B cell (primary cell): ENCODE data around the gene OR10G3. TPM values are rescaled to one million over a fixed set of nuclear protein-coding genes. Genes with fewer than 3 reads are reported as not detected.

ENCODE experiments used
- ATAC-seq: fragments of 200-7000 bp; cut with Tn5 transposase; one replicate; pipeline ENCODE4 v1.10.0; 2021; ENCODE audit warnings: low read depth, mild to moderate bottlenecking, moderate number of reproducible peaks, moderate library complexity
- CTCF ChIA-PET: fragments of 350-600 bp; sonication (Branson Sonifier 250); formaldehyde crosslinking; loops from one replicate; lab custom pipeline; 2021; ENCODE audit warnings: antibody characterized with exemption, inconsistent platforms; lab: Charles Lee
- POLR2A ChIA-PET: fragments of 350-600 bp; sonication (Branson Sonifier 250); formaldehyde crosslinking; loops from one replicate; lab custom pipeline; 2021; ENCODE audit warnings: antibody characterized with exemption; lab: Charles Lee
- DNase-seq: peaks from one replicate; pipeline ENCODE4 v3.0.0; 2013
- H2AFZ ChIP-seq: 2 replicates; pipeline ENCODE4 v1.6.1; 2012; ENCODE audit warnings: mild to moderate bottlenecking, low read depth, low read length; ENCODE audit not compliant: insufficient read depth, poor library complexity, severe bottlenecking
- H3K27ac ChIP-seq, 2 donors: 1 replicate in 1 of 2; 2 replicates in 1 of 2; pipeline ENCODE4 v1.5.1; 2012 to 2013; ENCODE audit warnings: low read length in 2 of 2, mild to moderate bottlenecking in 2 of 2, moderate library complexity in 1 of 2
- H3K27me3 ChIP-seq, 4 experiments: fragments of 200-600 bp in 1 of 4; sonication (generic) in 1 of 4; replicated peaks in 1 of 4; 1 replicate in 2 of 4; 2 replicates in 2 of 4; pipeline versions ENCODE4 v1.6.1 to v1.7.0; 2013 to 2016; ENCODE audit warnings: low read length in 3 of 4, mild to moderate bottlenecking in 2 of 4, mixed read lengths in 1 of 4, moderate library complexity in 1 of 4; ENCODE audit not compliant: insufficient read depth in 4 of 4, control insufficient read depth in 3 of 4; ENCODE audit errors: control extremely low read depth in 1 of 4
- H3K36me3 ChIP-seq, 2 experiments: replicated peaks in 1 of 2; 1 replicate in 1 of 2; 2 replicates in 1 of 2; pipeline versions ENCODE4 v1.6.1 to v1.7.1; 2013; ENCODE audit warnings: low read length in 1 of 2; ENCODE audit not compliant: insufficient read depth in 2 of 2, control insufficient read depth in 1 of 2; ENCODE audit errors: control extremely low read depth in 1 of 2, extremely low read depth in 1 of 2
- H3K4me1 ChIP-seq, 2 donors: fragments of 200-600 bp in 1 of 2; sonication (generic) in 1 of 2; 1 replicate in 1 of 2; 2 replicates in 1 of 2; pipeline versions ENCODE4 v1.5.1 to v1.6.1; 2013 to 2017; ENCODE audit warnings: low read length in 2 of 2; ENCODE audit not compliant: control insufficient read depth in 2 of 2, insufficient read depth in 2 of 2
- H3K4me2 ChIP-seq: replicated peaks from 2 replicates; pipeline ENCODE3; 2012; ENCODE audit warnings: mild to moderate bottlenecking, low read depth, low read length; ENCODE audit not compliant: poor library complexity, severe bottlenecking
- H3K4me3 ChIP-seq, 5 experiments: fragments of 200-600 bp in 1 of 5; sonication (generic) in 1 of 5; 1 replicate in 3 of 5; 2 replicates in 2 of 5; pipeline versions ENCODE4 v1.5.1 to v1.7.0; 2011 to 2016; ENCODE audit warnings: low read length in 4 of 5, mild to moderate bottlenecking in 4 of 5, low read depth in 2 of 5, control low read depth in 1 of 5, moderate library complexity in 1 of 5; ENCODE audit not compliant: insufficient read depth in 1 of 5; ENCODE audit errors: control extremely low read depth in 1 of 5, extremely low read depth in 1 of 5
- H3K79me2 ChIP-seq: fragments of 200-600 bp; sonication (generic); one replicate; pipeline ENCODE4 v1.6.0; 2016; ENCODE audit warnings: low read length; ENCODE audit not compliant: control insufficient read depth, insufficient read depth
- H3K9ac ChIP-seq: fragments of 200-600 bp; sonication (generic); 2 replicates; pipeline ENCODE4 v1.6.1; 2017; ENCODE audit warnings: mild to moderate bottlenecking, low read length, moderate library complexity
- H3K9me3 ChIP-seq, 3 donors: one replicate each; pipeline versions ENCODE4 v1.6.1 to v1.7.1; 2013; ENCODE audit warnings: low read length in 2 of 3; ENCODE audit not compliant: control insufficient read depth in 2 of 3, insufficient read depth in 1 of 3; ENCODE audit errors: control extremely low read depth in 1 of 3
- H4K20me1 ChIP-seq: 2 replicates; pipeline ENCODE4 v1.6.0; 2012; ENCODE audit warnings: mild to moderate bottlenecking, low read length; ENCODE audit not compliant: insufficient read depth, control insufficient read depth, poor library complexity, severe bottlenecking
- H3K27ac Mint-ChIP-seq: one replicate; pipeline ENCODE4 v1.8.0; 2021; ENCODE audit warnings: mixed read lengths
- H3K27me3 Mint-ChIP-seq: one replicate; pipeline ENCODE4 v1.8.0; 2021; ENCODE audit warnings: mixed read lengths
- H3K4me1 Mint-ChIP-seq: one replicate; pipeline ENCODE4 v1.8.0; 2021; ENCODE audit warnings: mixed read lengths
- H3K4me3 Mint-ChIP-seq: one replicate; pipeline ENCODE4 v1.8.0; 2021; ENCODE audit warnings: mixed read lengths
- H3K9me3 Mint-ChIP-seq: one replicate; pipeline ENCODE4 v1.8.0; 2022; ENCODE audit warnings: mixed read lengths; ENCODE audit not compliant: insufficient read depth
- CTCF ChIP-seq: fragments of 200-600 bp; IDR thresholded peaks from one replicate; pipeline ENCODE4 v1.8.0; 2022; ENCODE audit warnings: antibody characterized with exemption, mild to moderate bottlenecking
- EZH2 ChIP-seq: IDR thresholded peaks from 2 replicates; pipeline ENCODE4 v1.6.1; 2012; ENCODE audit warnings: borderline replicate concordance, low read depth, mild to moderate bottlenecking, moderate library complexity, low read length; ENCODE audit not compliant: insufficient read depth, poor library complexity, severe bottlenecking
- WGBS: methylation state at CpG from one replicate; pipeline ENCODE4 v1.1.5; 2013; ENCODE audit warnings: missing lambda C conversion rate; ENCODE audit not compliant: insufficient coverage; 5-methylcytosine and 5-hydroxymethylcytosine counted together
- intact Hi-C: fragments of 100-400 bp; cut with micrococcal nuclease; formaldehyde crosslinking; loops from one replicate; pipeline ENCODE4 v1.10.0; 2022
- polyA plus RNA-seq: library from polyadenylated mRNA; depleted of rRNA; stranded (reverse); fragments of >200 nt; gene quantifications from 2 replicates; pipeline ENCODE4 v1.2.3, GENCODE V29; 2012
- total RNA-seq, 2 donors: library from RNA; stranded (reverse); fragments of 120-200 nt in 1 of 2; gene quantifications; 1 replicate in 1 of 2; 2 replicates in 1 of 2; pipeline versions ENCODE4 v1.2.3 to v1.2.4, GENCODE V29; 2013 to 2022

The OR10G3 gene
- total and polyA plus RNA-seq, 2 donors (not counting 1 experiment from before 2014, with no cell fraction given), result not detected

- no peak overlapping the region for H3K27ac ChIP-seq
- H3K4me1 ChIP-seq, result peaks cover 4 to 6% of the 10 kb centered on the region in 2 donors
- H2AFZ ChIP-seq, result no peak overlapping the region
- H3K79me2 ChIP-seq, result no peaks in the 10 kb centered on the region
- H4K20me1 ChIP-seq, result no peaks in the 10 kb centered on the region
- ATAC-seq (no peak), DNase-seq (no peak)
- H3K9ac ChIP-seq, result no peak overlapping the region
- CTCF ChIA-PET, result no interaction called here
- no peaks in the 10 kb centered on the region for H3K9me3 ChIP-seq
- peaks cover 7% of the 10 kb centered on the region for H3K4me1 Mint-ChIP-seq
- POLR2A ChIA-PET, result no interaction called here
- H3K9me3 Mint-ChIP-seq, result no peaks in the 10 kb centered on the region
- H3K36me3 ChIP-seq, result no peaks in the 10 kb centered on the region
- no peak overlapping the region for H3K27ac Mint-ChIP-seq
- no peak overlapping the region for H3K4me2 ChIP-seq
- peaks cover 0 to 25% (median 17%) of the 10 kb centered on the region in 4 experiments for H3K27me3 ChIP-seq
- H3K27me3 Mint-ChIP-seq, result peaks cover 47% of the 10 kb centered on the region
- TF ChIP-seq CTCF, result no peak
- TF ChIP-seq EZH2, result no peak
- intact Hi-C loops, result no loop called here
- no peak overlapping the region for H3K4me3 Mint-ChIP-seq
- WGBS, result 90% methylated on average over 3 of the region's 9 CpGs
- no peak overlapping the region for H3K4me3 ChIP-seq
Observed at GRCh38 chr14:21541413-21542074, 38.3 kb downstream of the OR10G3 start.

GRCh38 chr14:21539189-21539940 lies 40.5 kb downstream of the OR10G3 start:
- H4K20me1 ChIP-seq, result no peaks in the 10 kb centered on the region
- peaks cover 12% of the 10 kb centered on the region for H3K4me1 Mint-ChIP-seq
- H3K4me3 ChIP-seq, result no peak overlapping the region
- WGBS, result no CpG with 5 or more reads among the region's 3 CpGs
- no peak overlapping the region for H3K9ac ChIP-seq
- no peak for DNase-seq
- no peak overlapping the region for H2AFZ ChIP-seq
- H3K4me2 ChIP-seq, result no peak overlapping the region
- H3K27me3 Mint-ChIP-seq, result peaks cover 64% of the 10 kb centered on the region
- H3K79me2 ChIP-seq, result no peaks in the 10 kb centered on the region
- H3K9me3 ChIP-seq, result no peaks in the 10 kb centered on the region
- ChIA-PET CTCF (no interaction called here), POLR2A (no interaction called here)
- ATAC-seq, result no peak
- intact Hi-C loops, result no loop called here
- TF ChIP-seq CTCF (no peak), EZH2 (no peak)
- no peak overlapping the region for H3K27ac ChIP-seq
- no peaks in the 10 kb centered on the region for H3K9me3 Mint-ChIP-seq
- no peak overlapping the region for H3K4me3 Mint-ChIP-seq
- peaks cover 0 to 39% (median 30%) of the 10 kb centered on the region in 4 experiments for H3K27me3 ChIP-seq
- no peaks in the 10 kb centered on the region for H3K36me3 ChIP-seq
- no peak overlapping the region for H3K27ac Mint-ChIP-seq
- H3K4me1 ChIP-seq, result peaks cover 8 to 10% of the 10 kb centered on the region in 2 donors
